Ishikawa (cell line): ENCODE data around the gene SCN4A.

Experiments used
- EGR1 ChIP-seq: IDR thresholded peaks from 2 replicates; pipeline ENCODE4 v1.6.1; 2012
- EP300 ChIP-seq: IDR thresholded peaks from 2 replicates; pipeline ENCODE4 v1.6.1; 2012; ENCODE audit warnings: borderline replicate concordance
- MAX ChIP-seq: IDR thresholded peaks from 2 replicates; pipeline ENCODE4 v1.6.1; 2012
- NFIC ChIP-seq: IDR thresholded peaks from 2 replicates; pipeline ENCODE4 v1.6.1; 2012
- TAF1 ChIP-seq: IDR thresholded peaks from 2 replicates; pipeline ENCODE4 v1.6.1; 2012; ENCODE audit warnings: low read depth, mild to moderate bottlenecking
- TCF12 ChIP-seq: IDR thresholded peaks from 2 replicates; pipeline ENCODE4 v1.6.1; 2012; ENCODE audit warnings: low read depth
- YY1 ChIP-seq: IDR thresholded peaks from 2 replicates; pipeline ENCODE4 v1.6.1; 2012; ENCODE audit warnings: low read depth
- ZBTB7A ChIP-seq: IDR thresholded peaks from 2 replicates; pipeline ENCODE4 v1.6.1; 2012; ENCODE audit warnings: low read depth

GRCh38 chr17:63946440-63947363, 26.0 kb downstream of the SCN4A start:
- TF ChIP-seq MAX, result no peak
- no peak for TF ChIP-seq EGR1
- no peak for TF ChIP-seq ZBTB7A
- no peak for TF ChIP-seq NFIC
- no peak for TF ChIP-seq TCF12
- no peak for TF ChIP-seq TAF1
- TF ChIP-seq EP300, result no peak
- TF ChIP-seq YY1, result no peak
